OCI-LY3 (cell line): ENCODE data around the gene ERC1.

Source experiments
- H2AFZ ChIP-seq: fragments of 200-600, 300-600 bp; shearing (Covaris generic); 2 replicates; pipeline ENCODE4 v1.6.0; 2014; ENCODE audit warnings: antibody characterized with exemption, low read depth, low read length
- H3K27ac ChIP-seq: fragments of 200-600, 300-600 bp; sonication (generic); 2 replicates; pipeline ENCODE4 v1.5.1; 2014; ENCODE audit warnings: mild to moderate bottlenecking, low read length, moderate library complexity, mixed read lengths
- H3K27me3 ChIP-seq: fragments of 200-600, 300-600 bp; sonication (generic); 2 replicates; pipeline ENCODE4 v1.6.1; 2014; ENCODE audit warnings: low read depth, low read length, mixed read lengths
- H3K36me3 ChIP-seq: fragments of 200-600, 300-600 bp; sonication (generic); replicated peaks from 2 replicates; pipeline ENCODE3; 2014; ENCODE audit warnings: low read depth, low read length, mixed read lengths
- H3K4me1 ChIP-seq: fragments of 300-600, 200-600 bp; sonication (generic); 2 replicates; pipeline ENCODE4 v1.6.1; 2014; ENCODE audit warnings: low read length, mixed read lengths
- H3K4me2 ChIP-seq: fragments of 200-600, 300-600 bp; sonication (generic); 2 replicates; pipeline ENCODE4 v1.6.1; 2014; ENCODE audit warnings: low read length, mixed read lengths
- H3K4me3 ChIP-seq: fragments of 300-600, 200-600 bp; sonication (generic); 2 replicates; pipeline ENCODE4 v1.5.1; 2014; ENCODE audit warnings: antibody characterized with exemption, mild to moderate bottlenecking, low read length, moderate library complexity
- H3K79me2 ChIP-seq: fragments of 300-600, 200-600 bp; shearing (Covaris generic); 2 replicates; pipeline ENCODE4 v1.6.1; 2014; ENCODE audit warnings: mild to moderate bottlenecking, low read length, mixed read lengths
- H3K9ac ChIP-seq: fragments of 300-600, 200-600 bp; shearing (Covaris generic); 2 replicates; pipeline ENCODE4 v1.6.0; 2014; ENCODE audit warnings: mild to moderate bottlenecking, low read length, moderate library complexity
- H3K9me3 ChIP-seq: fragments of 200-600, 300-600 bp; shearing (Covaris generic); 2 replicates; pipeline ENCODE4 v1.6.1; 2014; ENCODE audit warnings: low read length, mixed read lengths; ENCODE audit not compliant: insufficient read depth
- H4K20me1 ChIP-seq: fragments of 200-600, 300-600 bp; sonication (generic); 2 replicates; pipeline ENCODE4 v1.6.1; 2016; ENCODE audit warnings: low read length, mixed read lengths; ENCODE audit not compliant: insufficient read depth
- CTCF ChIP-seq: fragments of 200-600, 300-600 bp; sonication (generic); IDR thresholded peaks from 2 replicates; pipeline ENCODE4 v1.5.1; 2014; ENCODE audit warnings: antibody characterized with exemption, low read length, low read depth
- EZH2phosphoT487 ChIP-seq: fragments of 200-600 bp; shearing (Covaris generic); IDR thresholded peaks from 2 replicates; pipeline ENCODE4 v1.6.1; 2018; ENCODE audit warnings: antibody characterized with exemption, mixed run types, low read depth

ERC1 gene

GRCh38 chr12:1117970-1118563 lies 127.0 kb downstream of the ERC1 start:
- TF ChIP-seq CTCF (peak; percentile 89), EZH2phosphoT487 (no peak)
- Histone ChIP-seq H3K4me3 (no peak overlapping the region), H3K27ac (no peak overlapping the region), H3K4me1 (peaks cover 11% of the 10 kb centered on the region), H3K79me2 (no peaks in the 10 kb centered on the region), H3K9ac (no peak overlapping the region), H3K27me3 (no peaks in the 10 kb centered on the region), H3K36me3 (no peaks in the 10 kb centered on the region), H3K4me2 (no peak overlapping the region), H2AFZ (no peak overlapping the region), H3K9me3 (no peaks in the 10 kb centered on the region), H4K20me1 (peaks cover 7% of the 10 kb centered on the region; the same call in 1 of the 2 replicates)

GRCh38 chr12:1122786-1123185 lies 131.8 kb downstream of the ERC1 start:
- Histone ChIP-seq H3K9me3 (no peaks in the 10 kb centered on the region), H3K4me1 (no peaks in the 10 kb centered on the region), H3K36me3 (no peaks in the 10 kb centered on the region), H3K27me3 (no peaks in the 10 kb centered on the region), H3K27ac (no peak overlapping the region), H3K9ac (no peak overlapping the region), H3K4me2 (no peak overlapping the region), H2AFZ (no peak overlapping the region), H3K79me2 (no peaks in the 10 kb centered on the region), H3K4me3 (no peak overlapping the region), H4K20me1 (peaks cover 7% of the 10 kb centered on the region; the same call in 1 of the 2 replicates)
- TF ChIP-seq CTCF (no peak), EZH2phosphoT487 (no peak)

- Histone ChIP-seq H3K9ac (no peak overlapping the region), H3K9me3 (no peaks in the 10 kb centered on the region), H4K20me1 (0 out of 2 replicates have a peak, but pooled peaks cover 3% of the 10 kb centered on the region), H3K4me2 (no peak overlapping the region), H3K79me2 (no peaks in the 10 kb centered on the region), H3K4me1 (0 out of 2 replicates have a peak, but pooled peaks cover 2% of the 10 kb centered on the region), H2AFZ (no peak overlapping the region), H3K27me3 (no peaks in the 10 kb centered on the region), H3K27ac (no peak overlapping the region), H3K36me3 (no peaks in the 10 kb centered on the region), H3K4me3 (no peak overlapping the region)
- no peak for TF ChIP-seq EZH2phosphoT487
- TF ChIP-seq CTCF: no peak
Measured at GRCh38 chr12:1126091-1126490, 135.1 kb downstream of the ERC1 start.

GRCh38 chr12:1127021-1127420 lies 136.0 kb downstream of the ERC1 start:
- H3K9ac ChIP-seq: no peak overlapping the region
- H3K9me3 ChIP-seq: no peaks in the 10 kb centered on the region
- no peaks in the 10 kb centered on the region for H3K79me2 ChIP-seq
- 0 out of 2 replicates have a peak, but pooled peaks cover 2% of the 10 kb centered on the region for H3K4me1 ChIP-seq
- H4K20me1 ChIP-seq: 0 out of 2 replicates have a peak, but pooled peaks cover 3% of the 10 kb centered on the region
- H3K4me3 ChIP-seq: no peak overlapping the region
- no peak overlapping the region for H2AFZ ChIP-seq
- TF ChIP-seq CTCF (no peak), EZH2phosphoT487 (no peak)
- H3K36me3 ChIP-seq: no peaks in the 10 kb centered on the region
- H3K27me3 ChIP-seq: no peaks in the 10 kb centered on the region
- no peak overlapping the region for H3K4me2 ChIP-seq
- no peak overlapping the region for H3K27ac ChIP-seq
